GM21723 (cell line): ENCODE measurements around the gene SMC6.

Experiments used
- ATAC-seq: cut with Tn5 transposase; IDR thresholded peaks from one replicate; pipeline ENCODE4 v1.9.1; 2021; ENCODE audit warnings: mild to moderate bottlenecking, moderate library complexity; ENCODE audit not compliant: unreplicated experiment

Gene SMC6

GRCh38 chr2:17621781-17622180 lies 131.8 kb downstream of the SMC6 start:
- ATAC-seq = no peak

GRCh38 chr2:17620841-17621240 lies 132.8 kb downstream of the SMC6 start:
- no peak for ATAC-seq

GRCh38 chr2:17620280-17620679 lies 133.3 kb downstream of the SMC6 start:
- ATAC-seq = no peak

GRCh38 chr2:17617955-17618354 lies 135.7 kb downstream of the SMC6 start:
- no peak for ATAC-seq

- ATAC-seq = no peak
Measured at GRCh38 chr2:17617516-17617915, 136.1 kb downstream of the SMC6 start.

- ATAC-seq = no peak
Measured at GRCh38 chr2:17616405-17616804, 137.2 kb downstream of the SMC6 start.

DNA sequence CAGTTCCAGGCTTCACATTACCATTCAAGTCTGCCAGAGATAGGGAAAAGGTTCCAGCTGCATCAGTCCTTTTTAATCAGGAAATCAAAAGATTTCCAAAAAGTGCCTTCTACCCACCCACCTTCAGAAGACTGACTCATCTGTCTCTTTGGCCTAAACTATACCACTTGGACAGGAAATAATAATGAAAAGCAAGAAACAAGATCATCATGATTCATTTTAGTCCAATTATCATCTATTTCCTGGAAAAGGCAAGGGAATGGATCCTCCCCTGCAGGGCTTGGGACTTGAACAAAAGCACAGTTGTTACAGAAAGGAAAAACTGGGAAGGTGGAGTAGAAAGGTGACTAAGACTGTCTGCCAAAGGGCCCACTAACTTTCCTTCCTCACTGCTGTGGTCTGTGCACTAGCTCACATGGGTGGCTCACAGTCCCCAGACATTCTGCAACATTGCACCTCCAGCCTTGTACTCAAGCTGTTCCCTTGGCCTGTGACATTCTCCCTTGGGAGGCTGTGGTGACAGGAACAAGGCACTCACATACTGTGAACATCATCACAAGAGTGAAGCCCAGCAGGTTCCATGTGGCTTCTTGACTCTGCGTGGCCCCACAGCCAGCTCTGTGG lies 137.8 kb downstream of the SMC6 start:
- no peak for ATAC-seq

GRCh38 chr2:17615147-17615546 lies 138.5 kb downstream of the SMC6 start:
- no peak for ATAC-seq

DNA sequence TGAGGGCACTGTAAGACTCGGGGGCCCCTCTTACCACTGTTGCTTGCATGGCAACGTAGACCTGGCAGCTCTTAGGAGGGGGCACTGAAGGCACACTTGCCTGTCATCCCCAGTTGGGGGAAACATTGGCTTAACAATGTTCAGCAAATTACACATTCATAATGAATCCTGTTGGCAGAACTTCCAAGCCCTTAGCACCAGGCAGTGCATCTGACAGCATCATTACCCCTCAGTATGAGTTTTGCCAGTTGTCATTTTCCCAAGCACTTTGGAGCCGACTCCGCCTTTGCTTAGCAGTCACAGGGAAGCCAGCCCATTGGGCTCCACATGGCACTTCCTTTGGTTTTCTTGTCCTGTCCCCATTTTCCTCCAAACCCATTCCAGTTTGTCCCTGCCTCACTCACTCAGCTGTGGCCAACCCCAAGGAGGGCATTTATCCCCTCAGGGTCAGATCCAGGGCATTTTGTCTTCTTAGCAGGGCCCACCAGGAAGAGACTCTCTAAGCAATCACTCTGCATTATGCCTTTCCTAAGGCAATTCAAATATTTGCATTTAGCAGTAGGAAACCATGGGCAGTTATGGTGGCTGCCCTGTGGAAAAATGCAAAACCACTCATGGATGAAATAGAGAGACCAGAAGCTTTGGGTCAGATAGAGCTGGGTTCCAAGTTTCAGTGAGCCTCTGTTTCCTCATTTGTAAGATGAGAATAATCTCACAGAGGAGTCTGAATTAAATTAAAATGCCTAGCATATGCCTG lies 139.3 kb downstream of the SMC6 start:
- ATAC-seq = no peak
